ENCODE measurements around the gene MCU.

DNA sequence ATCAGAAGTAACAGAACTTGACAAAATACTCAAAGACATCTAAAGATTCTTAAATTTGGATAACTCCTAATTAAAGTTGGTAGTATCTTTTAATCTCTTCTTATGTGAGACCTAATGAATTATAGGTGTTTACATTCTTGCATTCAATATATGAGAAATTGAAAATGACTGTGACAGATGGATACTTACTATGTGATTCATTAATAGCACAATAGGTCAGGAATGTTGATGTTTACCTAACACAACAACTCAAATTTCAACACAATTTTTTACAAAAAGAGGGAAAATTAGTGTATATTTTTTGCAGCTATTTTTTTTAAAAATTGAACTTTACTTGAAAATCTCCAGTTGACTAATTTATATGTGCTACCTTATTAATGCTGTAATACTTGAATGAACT is 31.7 kb upstream of the MCU start:
- TF ChIP-seq IRF2 (CRISPR knock-in tag; IDR thresholded peaks at IDR 0.05; ENCODE audit: borderline replicate concordance, low read depth) (no peak), NR3C1 (CRISPR knock-in tag; conservative IDR thresholded peaks at IDR 0.05; ENCODE audit: low read depth) (no peak), FOXP1 (CRISPR knock-in tag; IDR thresholded peaks at IDR 0.05; ENCODE audit: borderline replicate concordance) (no peak), CTCF (IDR thresholded peaks at IDR 0.05) (no peak), USF2 (CRISPR knock-in tag; IDR thresholded peaks at IDR 0.05) (no peak), PRDM15 (CRISPR knock-in tag; IDR thresholded peaks at IDR 0.05) (no peak), FOXK1 (CRISPR knock-in tag; IDR thresholded peaks at IDR 0.05) (no peak)
